Neural progenitor cell (in vitro differentiated cells): Measurements from ENCODE around the gene TMEM108. TPM values are rescaled to one million over a fixed set of nuclear protein-coding genes. Genes with fewer than 3 reads are reported as not detected.

Experiments used
- DNase-seq: peaks from one replicate; pipeline ENCODE4 v3.0.0-alpha.2; 2016; ENCODE audit warnings: low spot score
- H2AFZ ChIP-seq: fragments of 200-600 bp; sonication (generic); replicated peaks from 2 replicates; pipeline ENCODE4 v1.6.1; 2016; ENCODE audit warnings: antibody characterized with exemption
- H3F3A ChIP-seq: fragments of 200-600 bp; sonication (generic); 2 replicates; pipeline ENCODE4 v1.6.1; 2016; ENCODE audit warnings: antibody characterized with exemption, low read depth
- H3K27ac ChIP-seq: fragments of 200-600 bp; sonication (generic); 2 replicates; pipeline ENCODE4 v1.5.1; 2016; ENCODE audit warnings: mild to moderate bottlenecking
- H3K27me3 ChIP-seq: fragments of 200-600 bp; sonication (generic); 2 replicates; pipeline ENCODE4 v1.6.1; 2016; ENCODE audit warnings: mild to moderate bottlenecking, moderate library complexity
- H3K36me3 ChIP-seq: fragments of 200-600 bp; sonication (generic); 2 replicates; pipeline ENCODE4 v1.5.1; 2016
- H3K4me1 ChIP-seq: fragments of 200-600 bp; sonication (generic); 2 replicates; pipeline ENCODE4 v1.6.1; 2016; ENCODE audit warnings: mixed run types
- H3K4me2 ChIP-seq: fragments of 200-600 bp; sonication (generic); 2 replicates; pipeline ENCODE4 v1.6.1; 2016
- H3K4me3 ChIP-seq: fragments of 200-600 bp; sonication (generic); 2 replicates; pipeline ENCODE4 v1.5.1; 2016
- H3K79me2 ChIP-seq: fragments of 200-600 bp; sonication (generic); 2 replicates; pipeline ENCODE4 v1.6.1; 2016; ENCODE audit warnings: low read depth
- H3K9ac ChIP-seq: fragments of 200-600 bp; sonication (generic); 2 replicates; pipeline ENCODE4 v1.6.1; 2016
- H3K9me3 ChIP-seq: fragments of 200-600 bp; sonication (generic); 2 replicates; pipeline ENCODE4 v1.5.1; 2016; ENCODE audit warnings: low read depth
- H4K20me1 ChIP-seq: fragments of 200-600 bp; sonication (generic); 2 replicates; pipeline ENCODE4 v1.6.1; 2016; ENCODE audit warnings: low read depth
- H3K27ac Mint-ChIP-seq: 3 replicates; pipeline ENCODE4 v1.8.0; 2021; ENCODE audit warnings: mixed read lengths
- H3K27me3 Mint-ChIP-seq: 2 replicates; pipeline ENCODE4 v1.8.0; 2022; ENCODE audit warnings: low read depth, mild to moderate bottlenecking, inconsistent platforms, moderate library complexity, mixed read lengths; ENCODE audit not compliant: insufficient read depth
- H3K36me3 Mint-ChIP-seq: 3 replicates; pipeline ENCODE4 v1.8.0; 2021; ENCODE audit warnings: mixed read lengths
- H3K4me1 Mint-ChIP-seq: 3 replicates; pipeline ENCODE4 v1.8.0; 2021; ENCODE audit warnings: mixed read lengths
- H3K4me3 Mint-ChIP-seq: 3 replicates; pipeline ENCODE4 v1.8.0; 2021; ENCODE audit warnings: mild to moderate bottlenecking, moderate library complexity, mixed read lengths
- H3K9me3 Mint-ChIP-seq: 3 replicates; pipeline ENCODE4 v1.8.0; 2020; ENCODE audit warnings: mixed read lengths
- EZH2 ChIP-seq: fragments of 200-600 bp; sonication (generic); IDR thresholded peaks from 2 replicates; pipeline ENCODE4 v1.6.1; 2017; ENCODE audit warnings: antibody characterized with exemption, mild to moderate bottlenecking, moderate library complexity
- EZH2phosphoT487 ChIP-seq: fragments of 200-600 bp; sonication (generic); IDR thresholded peaks from 2 replicates; pipeline ENCODE4 v1.6.1; 2017; ENCODE audit warnings: antibody characterized with exemption
- total RNA-seq: library from RNA; depleted of rRNA; stranded (reverse); fragments of >200 nt; gene quantifications from 2 replicates; pipeline ENCODE4 v1.2.3, GENCODE V29; 2015; ENCODE audit warnings: low replicate concordance
- TF ChIP-seq, protein P1 (sequence below): fragments of 200-600 bp; sonication (generic); IDR thresholded peaks from 2 replicates; pipeline ENCODE4 v1.5.1; 2017; ENCODE audit warnings: antibody characterized with exemption, mild to moderate bottlenecking

TMEM108 gene
- total RNA-seq, 1 donor from 2014 or later: 4.8 TPM

DNA sequence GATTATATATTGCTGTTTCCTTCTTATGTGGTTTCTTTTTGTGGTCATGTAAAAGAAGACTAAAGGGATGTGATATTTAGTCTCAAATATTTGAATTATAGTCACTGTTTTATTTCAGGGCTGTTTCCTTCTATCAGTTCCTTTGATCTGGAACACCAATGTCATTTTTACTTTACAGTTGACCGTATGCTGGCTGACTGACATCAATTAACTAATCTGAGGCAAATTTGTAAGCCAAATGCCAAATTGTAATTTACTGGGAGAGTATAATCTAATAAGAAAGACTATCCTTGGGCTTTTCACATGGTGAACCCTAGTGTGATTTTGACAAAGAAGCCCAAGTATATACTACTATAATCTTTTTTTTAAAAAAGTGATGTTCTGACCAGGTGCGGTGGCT is 87.6 kb downstream of the TMEM108 start:
- H3K4me3 ChIP-seq: no peak overlapping the region
- H3F3A ChIP-seq: no peaks in the 10 kb centered on the region
- DNase-seq: no peak
- H3K4me3 Mint-ChIP-seq: no peak overlapping the region
- H3K9me3 Mint-ChIP-seq: no peaks in the 10 kb centered on the region
- no peaks in the 10 kb centered on the region for H3K36me3 ChIP-seq
- TF ChIP-seq EZH2: no peak
- TF ChIP-seq, protein P1, sequence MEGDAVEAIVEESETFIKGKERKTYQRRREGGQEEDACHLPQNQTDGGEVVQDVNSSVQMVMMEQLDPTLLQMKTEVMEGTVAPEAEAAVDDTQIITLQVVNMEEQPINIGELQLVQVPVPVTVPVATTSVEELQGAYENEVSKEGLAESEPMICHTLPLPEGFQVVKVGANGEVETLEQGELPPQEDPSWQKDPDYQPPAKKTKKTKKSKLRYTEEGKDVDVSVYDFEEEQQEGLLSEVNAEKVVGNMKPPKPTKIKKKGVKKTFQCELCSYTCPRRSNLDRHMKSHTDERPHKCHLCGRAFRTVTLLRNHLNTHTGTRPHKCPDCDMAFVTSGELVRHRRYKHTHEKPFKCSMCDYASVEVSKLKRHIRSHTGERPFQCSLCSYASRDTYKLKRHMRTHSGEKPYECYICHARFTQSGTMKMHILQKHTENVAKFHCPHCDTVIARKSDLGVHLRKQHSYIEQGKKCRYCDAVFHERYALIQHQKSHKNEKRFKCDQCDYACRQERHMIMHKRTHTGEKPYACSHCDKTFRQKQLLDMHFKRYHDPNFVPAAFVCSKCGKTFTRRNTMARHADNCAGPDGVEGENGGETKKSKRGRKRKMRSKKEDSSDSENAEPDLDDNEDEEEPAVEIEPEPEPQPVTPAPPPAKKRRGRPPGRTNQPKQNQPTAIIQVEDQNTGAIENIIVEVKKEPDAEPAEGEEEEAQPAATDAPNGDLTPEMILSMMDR: no peak
- no peak for TF ChIP-seq EZH2phosphoT487
- no peak overlapping the region for H3K27ac Mint-ChIP-seq
- H3K27me3 ChIP-seq: no peaks in the 10 kb centered on the region
- H3K79me2 ChIP-seq: no peaks in the 10 kb centered on the region
- H3K27ac ChIP-seq: no peak overlapping the region
- H3K9ac ChIP-seq: no peak overlapping the region
- H2AFZ ChIP-seq: no peak overlapping the region
- H3K27me3 Mint-ChIP-seq: no peaks in the 10 kb centered on the region
- no peaks in the 10 kb centered on the region for H4K20me1 ChIP-seq
- no peak overlapping the region for H3K4me2 ChIP-seq
- H3K9me3 ChIP-seq: no peaks in the 10 kb centered on the region
- peaks cover 10% of the 10 kb centered on the region for H3K4me1 Mint-ChIP-seq
- H3K36me3 Mint-ChIP-seq: no peaks in the 10 kb centered on the region
- no peaks in the 10 kb centered on the region for H3K4me1 ChIP-seq

DNA sequence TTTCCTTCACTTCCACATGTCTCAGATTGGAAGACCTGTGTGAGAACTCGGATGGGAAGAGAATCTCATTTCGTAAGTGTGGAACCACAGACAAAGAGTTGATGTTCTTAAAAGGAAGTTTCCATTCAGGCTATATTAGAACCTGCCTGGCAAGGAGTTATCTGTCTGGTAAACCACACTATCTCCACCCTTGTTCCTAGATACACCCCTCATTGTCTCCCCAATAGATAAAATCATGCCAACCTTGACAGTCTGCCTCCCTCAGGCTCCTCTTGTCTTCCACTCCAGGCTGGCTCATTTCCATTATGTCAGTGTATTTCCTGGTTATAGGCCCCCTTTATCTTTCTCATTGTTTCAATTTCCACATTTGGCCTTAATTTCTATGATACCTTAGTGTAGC is 89.2 kb downstream of the TMEM108 start:
- no peak overlapping the region for H3K4me2 ChIP-seq
- H3K79me2 ChIP-seq: no peaks in the 10 kb centered on the region
- H2AFZ ChIP-seq: no peak overlapping the region
- H3K9me3 ChIP-seq: no peaks in the 10 kb centered on the region
- no peak overlapping the region for H3K9ac ChIP-seq
- TF ChIP-seq, protein P1: no peak
- TF ChIP-seq EZH2phosphoT487 (no peak), EZH2 (no peak)
- no peak for DNase-seq
- no peak overlapping the region for H3K4me3 ChIP-seq
- H3K36me3 ChIP-seq: no peaks in the 10 kb centered on the region
- H3F3A ChIP-seq: no peaks in the 10 kb centered on the region
- H3K36me3 Mint-ChIP-seq: no peaks in the 10 kb centered on the region
- no peak overlapping the region for H3K27ac Mint-ChIP-seq
- no peaks in the 10 kb centered on the region for H4K20me1 ChIP-seq
- H3K4me3 Mint-ChIP-seq: no peak overlapping the region
- H3K4me1 Mint-ChIP-seq: peaks cover 6% of the 10 kb centered on the region
- H3K27ac ChIP-seq: no peak overlapping the region
- no peaks in the 10 kb centered on the region for H3K4me1 ChIP-seq
- H3K27me3 ChIP-seq: no peaks in the 10 kb centered on the region
- H3K9me3 Mint-ChIP-seq: no peaks in the 10 kb centered on the region
- no peaks in the 10 kb centered on the region for H3K27me3 Mint-ChIP-seq

DNA sequence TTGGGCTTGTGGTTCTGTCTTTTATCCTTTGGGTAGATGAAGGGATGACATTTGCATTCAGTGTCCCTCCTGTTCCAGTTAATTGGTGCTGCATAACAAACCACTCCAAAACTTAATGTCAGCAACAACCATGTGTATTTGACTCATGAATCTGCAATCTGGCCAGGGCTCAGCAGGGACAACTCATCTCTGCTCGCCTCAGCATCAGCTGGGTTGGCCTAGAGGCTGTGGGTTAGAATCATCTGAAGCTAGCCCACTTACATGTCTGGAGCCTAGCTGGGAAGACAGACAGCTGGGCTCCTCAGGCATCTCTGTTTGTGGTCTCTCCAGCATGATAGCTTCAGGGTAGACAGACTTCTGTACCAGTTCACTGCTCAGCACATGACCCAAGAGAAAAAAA is 92.0 kb downstream of the TMEM108 start:
- Mint-ChIP-seq H3K4me1 (peaks cover 2% of the 10 kb centered on the region), H3K27me3 (no peaks in the 10 kb centered on the region), H3K4me3 (no peak overlapping the region), H3K9me3 (no peaks in the 10 kb centered on the region), H3K27ac (no peak overlapping the region), H3K36me3 (no peaks in the 10 kb centered on the region)
- Histone ChIP-seq H3F3A (no peaks in the 10 kb centered on the region), H4K20me1 (no peaks in the 10 kb centered on the region), H3K79me2 (no peaks in the 10 kb centered on the region), H2AFZ (no peak overlapping the region), H3K27me3 (no peaks in the 10 kb centered on the region), H3K4me3 (no peak overlapping the region), H3K9me3 (no peaks in the 10 kb centered on the region), H3K4me1 (peaks cover 4% of the 10 kb centered on the region), H3K27ac (no peak overlapping the region), H3K36me3 (no peaks in the 10 kb centered on the region), H3K9ac (no peak overlapping the region), H3K4me2 (no peak overlapping the region)
- no peak for DNase-seq
- TF ChIP-seq, protein P1: no peak
- no peak for TF ChIP-seq EZH2phosphoT487
- no peak for TF ChIP-seq EZH2
